B cell (primary cell): Measurements from ENCODE around the gene DNAJB2.
"Not testable (repeated sequence)": the region's sequence is repeated elsewhere in the genome, so short reads cannot be mapped to it uniquely, and the experiment has no call there.

ENCODE experiments used
- EZH2 ChIP-seq: IDR thresholded peaks from 2 replicates; pipeline ENCODE4 v1.6.1; 2012; ENCODE audit warnings: borderline replicate concordance, low read depth, mild to moderate bottlenecking, moderate library complexity, low read length; ENCODE audit not compliant: insufficient read depth, poor library complexity, severe bottlenecking
- TF ChIP-seq, protein P1 (sequence below): fragments of 200-600 bp; IDR thresholded peaks from one replicate; pipeline ENCODE4 v1.8.0; 2022; ENCODE audit warnings: antibody characterized with exemption, mild to moderate bottlenecking

DNA sequence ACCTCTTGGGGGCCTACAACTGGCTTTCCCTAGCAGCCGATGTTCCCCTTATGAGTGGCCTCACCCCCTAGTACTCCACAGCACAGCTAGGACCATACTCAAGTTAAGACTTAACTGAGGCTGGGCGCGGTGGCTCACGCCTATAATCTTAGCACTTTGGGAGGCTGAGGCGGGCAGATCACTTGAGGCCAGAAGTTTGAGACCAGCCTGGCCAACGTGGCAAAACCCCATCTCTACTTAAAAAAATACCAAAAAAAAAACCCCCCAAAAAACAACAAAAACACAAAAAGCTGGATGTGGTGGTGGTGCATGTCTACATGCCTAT is 7.9 kb downstream of the DNAJB2 start:
- TF ChIP-seq, protein P1, sequence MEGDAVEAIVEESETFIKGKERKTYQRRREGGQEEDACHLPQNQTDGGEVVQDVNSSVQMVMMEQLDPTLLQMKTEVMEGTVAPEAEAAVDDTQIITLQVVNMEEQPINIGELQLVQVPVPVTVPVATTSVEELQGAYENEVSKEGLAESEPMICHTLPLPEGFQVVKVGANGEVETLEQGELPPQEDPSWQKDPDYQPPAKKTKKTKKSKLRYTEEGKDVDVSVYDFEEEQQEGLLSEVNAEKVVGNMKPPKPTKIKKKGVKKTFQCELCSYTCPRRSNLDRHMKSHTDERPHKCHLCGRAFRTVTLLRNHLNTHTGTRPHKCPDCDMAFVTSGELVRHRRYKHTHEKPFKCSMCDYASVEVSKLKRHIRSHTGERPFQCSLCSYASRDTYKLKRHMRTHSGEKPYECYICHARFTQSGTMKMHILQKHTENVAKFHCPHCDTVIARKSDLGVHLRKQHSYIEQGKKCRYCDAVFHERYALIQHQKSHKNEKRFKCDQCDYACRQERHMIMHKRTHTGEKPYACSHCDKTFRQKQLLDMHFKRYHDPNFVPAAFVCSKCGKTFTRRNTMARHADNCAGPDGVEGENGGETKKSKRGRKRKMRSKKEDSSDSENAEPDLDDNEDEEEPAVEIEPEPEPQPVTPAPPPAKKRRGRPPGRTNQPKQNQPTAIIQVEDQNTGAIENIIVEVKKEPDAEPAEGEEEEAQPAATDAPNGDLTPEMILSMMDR = not testable (repeated sequence)
- not testable (repeated sequence) for TF ChIP-seq EZH2
